Measurements from ENCODE around the gene LYVE1. TPM values are rescaled to one million over a fixed set of nuclear protein-coding genes. Genes with fewer than 3 reads are reported as not detected.

Gene LYVE1, protein sequence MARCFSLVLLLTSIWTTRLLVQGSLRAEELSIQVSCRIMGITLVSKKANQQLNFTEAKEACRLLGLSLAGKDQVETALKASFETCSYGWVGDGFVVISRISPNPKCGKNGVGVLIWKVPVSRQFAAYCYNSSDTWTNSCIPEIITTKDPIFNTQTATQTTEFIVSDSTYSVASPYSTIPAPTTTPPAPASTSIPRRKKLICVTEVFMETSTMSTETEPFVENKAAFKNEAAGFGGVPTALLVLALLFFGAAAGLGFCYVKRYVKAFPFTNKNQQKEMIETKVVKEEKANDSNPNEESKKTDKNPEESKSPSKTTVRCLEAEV
- 1.5 and 4.8 TPM in 2 replicates for total RNA-seq

GRCh38 chr11:10568486-10568941, at the start of gene LYVE1:
LYVE1 (minus strand) TSS chr11:10568665; CDS start chr11:10568532, 133 bp downstream.

DNA sequence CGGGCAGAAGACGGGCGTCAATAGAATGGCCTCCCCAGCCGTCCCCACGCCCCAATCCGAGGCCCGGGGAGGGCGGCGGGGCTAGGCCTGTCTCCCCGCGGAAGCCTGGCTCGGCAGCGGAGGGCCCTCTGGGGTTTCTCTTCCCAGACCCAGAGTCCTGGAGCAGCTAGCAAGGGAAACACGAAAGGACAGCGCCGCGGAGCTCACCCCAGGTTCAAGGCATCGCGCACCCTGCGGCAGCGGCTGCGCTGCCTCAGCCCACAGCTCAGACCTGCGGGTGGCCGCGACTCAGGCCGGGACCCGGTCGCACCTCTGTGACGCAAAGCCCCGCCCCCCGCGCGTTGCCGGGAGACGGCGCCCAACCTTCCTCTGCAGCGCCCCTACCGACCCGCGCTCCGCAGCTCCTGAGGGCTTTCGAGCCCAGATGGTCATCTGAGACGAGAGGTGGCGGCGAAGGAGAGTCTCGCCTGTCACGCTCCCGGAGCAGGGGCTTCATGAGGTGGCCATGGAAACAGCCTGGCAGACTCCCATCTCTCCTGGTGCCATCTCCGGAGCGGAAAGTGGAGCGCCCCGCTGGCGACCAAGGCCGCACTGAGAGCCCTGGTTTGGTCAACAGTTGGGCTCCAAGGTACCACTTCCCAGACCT, 27.4 kb downstream of the LYVE1 start, which contains the start of gene RNF141:
Gene RNF141, minus strand, starts transcription at position 273 of the 646 bp plus-strand sequence. CDS start 7,029 bp downstream, outside the sequence.

Other genes starting within 250 kb of the LYVE1 start
- 2.7 and 16.9 TPM in 2 replicates for gene AMPD3, start 113.4 kb downstream of the LYVE1 start, total RNA-seq
- gene RNF141, start 27.5 kb downstream of the LYVE1 start, total RNA-seq: 49.8 and 63.7 TPM in 2 replicates
- 14.8 and 61.4 TPM in 2 replicates for gene IRAG1, start 125.1 kb upstream of the LYVE1 start, total RNA-seq
- gene CTR9, start 182.6 kb upstream of the LYVE1 start, total RNA-seq: 26.8 and 42.6 TPM in 2 replicates
- gene EIF4G2, start 240.3 kb upstream of the LYVE1 start, total RNA-seq: 459 and 696 TPM in 2 replicates

All from regular cardiac myocyte (primary cell).